GM18511 (cell line): Measurements from ENCODE around the gene HIKESHI.

Experiments
- ATAC-seq: cut with Tn5 transposase; IDR thresholded peaks from one replicate; pipeline ENCODE4 v1.9.1; 2021; ENCODE audit warnings: mild to moderate bottlenecking, moderate library complexity; ENCODE audit not compliant: unreplicated experiment

Gene HIKESHI

GRCh38 chr11:86374069-86374468 is 72.0 kb downstream of the HIKESHI start:
- ATAC-seq, result no peak

- ATAC-seq, result no peak
Measured at GRCh38 chr11:86374586-86374985, 72.5 kb downstream of the HIKESHI start, which contains the start of gene CCDC81. CCDC81 (plus strand) TSS chr11:86374887; CDS start chr11:86375164, 277 bp downstream.

GRCh38 chr11:86377972-86378371 is 75.9 kb downstream of the HIKESHI start:
- no peak for ATAC-seq

- no peak for ATAC-seq
Measured at GRCh38 chr11:86380295-86381059, 78.4 kb downstream of the HIKESHI start.

GRCh38 chr11:86383041-86383955 is 81.3 kb downstream of the HIKESHI start:
- ATAC-seq, result no peak

GRCh38 chr11:86386283-86386682 is 84.2 kb downstream of the HIKESHI start:
- no peak for ATAC-seq

GRCh38 chr11:86386746-86387145 is 84.7 kb downstream of the HIKESHI start:
- ATAC-seq, result no peak

- ATAC-seq, result no peak
Measured at GRCh38 chr11:86388198-86388597, 86.2 kb downstream of the HIKESHI start.

- no peak for ATAC-seq
Measured at GRCh38 chr11:86390487-86390886, 88.4 kb downstream of the HIKESHI start.

- no peak for ATAC-seq
Measured at GRCh38 chr11:86395061-86395551, 93.1 kb downstream of the HIKESHI start.
